Measurements from ENCODE around the gene CYP27C1. TPM values are rescaled to one million over a fixed set of nuclear protein-coding genes. Genes with fewer than 3 reads are reported as not detected.
"Not testable (repeated sequence)": the region's sequence is repeated elsewhere in the genome, so short reads cannot be mapped to it uniquely, and the experiment has no call there.

CYP27C1 gene
- total and polyA plus RNA-seq, 7 donors: 0.01 to 0.21 (median 0.11) TPM; not detected in 1

- no peak overlapping the region for H3K27ac ChIP-seq
- H3K9me3 ChIP-seq: peaks cover 4% of the 10 kb centered on the region
- no peaks in the 10 kb centered on the region for H3K27me3 ChIP-seq (ENCODE audit: insufficient read depth in 3 of 3, low read length in 2 of 3)
- no peak overlapping the region for H3K4me3 ChIP-seq
- DNase-seq (no peak), ATAC-seq (no peak)
- intact Hi-C loops (cut with DNase I): no loop called here
- H3K36me3 ChIP-seq (ENCODE audit: insufficient read depth in 1 of 2, low read depth in 1 of 2): no peaks in the 10 kb centered on the region
- no peak for TF ChIP-seq CTCF (IDR thresholded peaks at IDR 0.05)
- 97 to 100% (median 100%) methylated on average over 1 of the region's 1 CpG for WGBS, 3 donors
- no peaks in the 10 kb centered on the region for H3K4me1 ChIP-seq
Measured at GRCh38 chr2:127239395-127239794, 19.3 kb upstream of the CYP27C1 start.

- ATAC-seq; H3K4me3 ChIP-seq; H3K27me3 ChIP-seq (ENCODE audit: insufficient read depth in 3 of 3, low read length in 2 of 3); H3K9me3 ChIP-seq; H3K36me3 ChIP-seq (ENCODE audit: insufficient read depth in 1 of 2, low read depth in 1 of 2); intact Hi-C loops (cut with DNase I); H3K4me1 ChIP-seq; H3K27ac ChIP-seq; DNase-seq: not testable (repeated sequence)
- 66 to 71% (median 70%) methylated on average over 2 of the region's 2 CpGs for WGBS, 3 donors
Measured at GRCh38 chr2:127237768-127238167, 17.7 kb upstream of the CYP27C1 start.

- H3K27ac ChIP-seq: no peak overlapping the region
- ATAC-seq (no peak), DNase-seq (no peak)
- no peaks in the 10 kb centered on the region for H3K36me3 ChIP-seq (ENCODE audit: insufficient read depth in 1 of 2, low read depth in 1 of 2)
- TF ChIP-seq CTCF (IDR thresholded peaks at IDR 0.05): no peak
- peaks cover 4% of the 10 kb centered on the region for H3K9me3 ChIP-seq
- H3K4me3 ChIP-seq: no peak overlapping the region
- 81 to 88% (median 86%) methylated on average over 6 of the region's 6 CpGs for WGBS, 3 donors
- intact Hi-C loops (cut with DNase I): no loop called here
- H3K27me3 ChIP-seq (ENCODE audit: insufficient read depth in 3 of 3, low read length in 2 of 3): no peaks in the 10 kb centered on the region
- H3K4me1 ChIP-seq: no peaks in the 10 kb centered on the region
Measured at GRCh38 chr2:127235082-127235702, 15.1 kb upstream of the CYP27C1 start.

- intact Hi-C loops (cut with DNase I): no loop called here
- Histone ChIP-seq H3K9me3 (peaks cover 4% of the 10 kb centered on the region), H3K36me3 (ENCODE audit: insufficient read depth in 1 of 2, low read depth in 1 of 2) (no peaks in the 10 kb centered on the region), H3K4me3 (no peak overlapping the region), H3K27ac (no peak overlapping the region), H3K27me3 (ENCODE audit: insufficient read depth in 3 of 3, low read length in 2 of 3) (no peaks in the 10 kb centered on the region), H3K4me1 (no peaks in the 10 kb centered on the region)
- no peak for ATAC-seq
- WGBS, 3 donors: 95 to 96% (median 96%) methylated on average over 8 of the region's 8 CpGs
- DNase-seq: no peak
- TF ChIP-seq CTCF (IDR thresholded peaks at IDR 0.05): no peak
Measured at GRCh38 chr2:127233710-127234109, 13.6 kb upstream of the CYP27C1 start.

- no peaks in the 10 kb centered on the region for H3K4me1 ChIP-seq
- H3K27ac ChIP-seq: no peak overlapping the region
- DNase-seq: no peak
Measured at GRCh38 chr2:127231130-127231865, 11.2 kb upstream of the CYP27C1 start.

More at GRCh38 chr2:127231130-127231865, 11.2 kb upstream of the CYP27C1 start:
- peaks cover 0 to 14% (median 0%) of the 10 kb centered on the region in 3 donors for H3K27me3 ChIP-seq (ENCODE audit: insufficient read depth in 3 of 3, low read length in 2 of 3)
- intact Hi-C loops (cut with DNase I): no loop called here
- TF ChIP-seq CTCF (IDR thresholded peaks at IDR 0.05): no peak
- H3K36me3 ChIP-seq (ENCODE audit: insufficient read depth in 1 of 2, low read depth in 1 of 2): no peaks in the 10 kb centered on the region
- no peak for ATAC-seq
- no peak overlapping the region for H3K4me3 ChIP-seq
- WGBS, 3 donors: 86 to 90% (median 90%) methylated on average over 6 of the region's 6 CpGs
- peaks cover 4% of the 10 kb centered on the region for H3K9me3 ChIP-seq

All from psoas muscle (tissue), 8 donors.